Smooth muscle cell (in vitro differentiated cells): ENCODE data around the gene TXNRD1. TPM values are rescaled to one million over a fixed set of nuclear protein-coding genes. Genes with fewer than 3 reads are reported as not detected.
"Not testable (repeated sequence)": the region's sequence is repeated elsewhere in the genome, so short reads cannot be mapped to it uniquely, and the experiment has no call there.

Experiments
- DNase-seq: peaks from one replicate; lab custom pipeline; 2025; ENCODE audit not compliant: unreplicated experiment; lab: John Stamatoyannopoulos, UW
- H2AFZ ChIP-seq: fragments of 200-600 bp; sonication (generic); 2 replicates; pipeline ENCODE4 v1.6.0; 2016; ENCODE audit warnings: antibody characterized with exemption, low read depth, mild to moderate bottlenecking
- H3F3A ChIP-seq: fragments of 200-600 bp; sonication (generic); 2 replicates; pipeline ENCODE4 v1.6.0; 2017; ENCODE audit warnings: antibody characterized with exemption, low read depth
- H3K27ac ChIP-seq: fragments of 200-600 bp; sonication (generic); 2 replicates; pipeline ENCODE4 v1.5.1; 2016; ENCODE audit warnings: low read depth, mild to moderate bottlenecking
- H3K27me3 ChIP-seq: fragments of 200-600 bp; sonication (generic); 2 replicates; pipeline ENCODE4 v1.6.1; 2016; ENCODE audit warnings: low read depth, mild to moderate bottlenecking
- H3K36me3 ChIP-seq: fragments of 200-600 bp; sonication (generic); 2 replicates; pipeline ENCODE4 v1.5.1; 2016; ENCODE audit warnings: low read depth
- H3K4me1 ChIP-seq: fragments of 200-600 bp; sonication (generic); 2 replicates; pipeline ENCODE4 v1.5.1; 2016; ENCODE audit warnings: low read depth
- H3K4me2 ChIP-seq: fragments of 200-600 bp; sonication (generic); 2 replicates; pipeline ENCODE4 v1.6.0; 2016; ENCODE audit warnings: mild to moderate bottlenecking
- H3K4me3 ChIP-seq: fragments of 200-600 bp; sonication (generic); 2 replicates; pipeline ENCODE4 v1.5.1; 2016; ENCODE audit warnings: mild to moderate bottlenecking
- H3K79me2 ChIP-seq: fragments of 200-600 bp; sonication (generic); 2 replicates; pipeline ENCODE4 v1.6.0; 2016; ENCODE audit warnings: low read depth, mild to moderate bottlenecking
- H3K9ac ChIP-seq: fragments of 200-600 bp; sonication (generic); 2 replicates; pipeline ENCODE4 v1.6.0; 2016; ENCODE audit warnings: low read depth
- H3K9me3 ChIP-seq: fragments of 200-600 bp; sonication (generic); replicated peaks from 2 replicates; pipeline ENCODE4 v1.5.1; 2016; ENCODE audit warnings: low read depth
- H4K20me1 ChIP-seq: fragments of 200-600 bp; sonication (generic); 2 replicates; pipeline ENCODE4 v1.6.0; 2016; ENCODE audit warnings: low read depth
- CTCF ChIP-seq: fragments of 200-600 bp; sonication (generic); IDR thresholded peaks from 2 replicates; pipeline ENCODE4 v1.5.1; 2017; ENCODE audit warnings: borderline replicate concordance, mild to moderate bottlenecking, antibody characterized with exemption; ENCODE audit not compliant: insufficient read depth, poor library complexity, severe bottlenecking
- WGBS: methylation state at CpG from one replicate; pipeline ENCODE4 v1.1.7; 2016; ENCODE audit warnings: low lambda C conversion rate; 5-methylcytosine and 5-hydroxymethylcytosine counted together
- polyA plus RNA-seq: library from polyadenylated mRNA; unstranded; fragments of >200 nt; fragmentation: Nextera tagmentation; extraction: Ambion mirVana; gene quantifications from 2 replicates; pipeline ENCODE4 v1.2.1, GENCODE V29; 2016
- total RNA-seq: library from RNA; depleted of rRNA; stranded (reverse); fragments of >200 nt; gene quantifications from 2 replicates; pipeline ENCODE4 v1.2.3, GENCODE V29; 2014

Gene TXNRD1
- total and polyA plus RNA-seq, 2 experiments from 2014 or later, result 31.1 to 61.7 TPM

GRCh38 chr12:104385510-104385909, 169.9 kb downstream of the TXNRD1 start:
- TF ChIP-seq CTCF, result no peak
- H3K4me3 ChIP-seq, result no peak overlapping the region
- H3K36me3 ChIP-seq, result no peaks in the 10 kb centered on the region
- no peaks in the 10 kb centered on the region for H3K79me2 ChIP-seq
- no peak overlapping the region for H2AFZ ChIP-seq
- DNase-seq, result no peak
- H3K4me1 ChIP-seq, result no peaks in the 10 kb centered on the region
- H3F3A ChIP-seq, result no peaks in the 10 kb centered on the region
- H3K9ac ChIP-seq, result no peak overlapping the region
- no peaks in the 10 kb centered on the region for H4K20me1 ChIP-seq
- H3K4me2 ChIP-seq, result no peak overlapping the region
- H3K27ac ChIP-seq, result no peak overlapping the region
- peaks cover 7% of the 10 kb centered on the region for H3K27me3 ChIP-seq
- H3K9me3 ChIP-seq, result no peaks in the 10 kb centered on the region
- 94% methylated on average over 1 of the region's 1 CpG for WGBS

GRCh38 chr12:104386461-104386860, 170.9 kb downstream of the TXNRD1 start:
- no peak overlapping the region for H3K4me3 ChIP-seq
- H3K9ac ChIP-seq, result no peak overlapping the region
- H4K20me1 ChIP-seq, result no peaks in the 10 kb centered on the region
- H3K27ac ChIP-seq, result no peak overlapping the region
- H2AFZ ChIP-seq, result no peak overlapping the region
- no peaks in the 10 kb centered on the region for H3K79me2 ChIP-seq
- no peak for DNase-seq
- no peak for TF ChIP-seq CTCF
- H3K36me3 ChIP-seq, result no peaks in the 10 kb centered on the region
- H3K27me3 ChIP-seq, result peaks cover 3% of the 10 kb centered on the region
- WGBS, result 92% methylated on average over 3 of the region's 3 CpGs
- no peaks in the 10 kb centered on the region for H3K9me3 ChIP-seq
- no peak overlapping the region for H3K4me2 ChIP-seq
- H3F3A ChIP-seq, result no peaks in the 10 kb centered on the region
- H3K4me1 ChIP-seq, result no peaks in the 10 kb centered on the region

DNA sequence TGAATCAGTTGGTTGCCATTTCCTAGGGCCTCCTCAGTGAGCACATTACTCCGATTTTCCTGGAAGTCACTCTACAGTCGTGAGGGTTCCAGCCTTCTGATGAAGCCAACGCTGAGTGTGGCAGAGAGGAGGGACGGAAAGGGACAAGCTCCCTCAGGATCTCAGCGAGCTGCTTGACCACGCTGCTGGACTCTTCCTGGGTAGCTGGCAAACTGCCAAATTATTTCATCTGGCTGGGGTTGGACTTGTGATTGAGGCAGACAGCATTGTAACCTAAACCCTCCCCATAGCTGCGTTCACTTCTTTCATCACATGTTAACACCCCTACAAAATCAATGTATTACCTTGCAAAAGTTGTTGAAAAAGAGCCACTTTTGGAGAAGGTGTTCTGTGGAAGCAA, 171.6 kb downstream of the TXNRD1 start:
- Histone ChIP-seq H3K9ac (no peak overlapping the region), H3K4me1 (no peaks in the 10 kb centered on the region), H2AFZ (no peak overlapping the region), H3K27ac (no peak overlapping the region), H4K20me1 (no peaks in the 10 kb centered on the region), H3K9me3 (no peaks in the 10 kb centered on the region), H3K27me3 (no peaks in the 10 kb centered on the region), H3K36me3 (no peaks in the 10 kb centered on the region), H3K4me3 (no peak overlapping the region), H3K79me2 (no peaks in the 10 kb centered on the region), H3K4me2 (no peak overlapping the region), H3F3A (no peaks in the 10 kb centered on the region)
- no peak for DNase-seq
- TF ChIP-seq CTCF, result no peak
- 87% methylated on average over 7 of the region's 7 CpGs for WGBS

GRCh38 chr12:104394086-104394485, 178.5 kb downstream of the TXNRD1 start:
- not testable (repeated sequence) for H3K36me3 ChIP-seq, H3K27ac ChIP-seq, DNase-seq, H3K9ac ChIP-seq, H2AFZ ChIP-seq, H3K27me3 ChIP-seq, H3K79me2 ChIP-seq, H3K4me1 ChIP-seq, H3K4me2 ChIP-seq, H3K4me3 ChIP-seq, H3F3A ChIP-seq, H4K20me1 ChIP-seq, H3K9me3 ChIP-seq
- WGBS, result 89% methylated on average over 11 of the region's 11 CpGs

Other genes starting within 250 kb of the TXNRD1 start
- 61.1 and 61.3 TPM in 2 replicates for gene TDG, start 249.9 kb upstream of the TXNRD1 start, total RNA-seq
- gene TDG, start 249.9 kb upstream of the TXNRD1 start, polyA plus RNA-seq, result 34.5 and 46.1 TPM in 2 replicates
- 43.0 and 52.7 TPM in 2 replicates for gene GLT8D2, start 165.6 kb upstream of the TXNRD1 start, total RNA-seq
- gene GLT8D2, start 165.6 kb upstream of the TXNRD1 start, polyA plus RNA-seq, result 41.2 and 47.7 TPM in 2 replicates
- 17.8 and 30.1 TPM in 2 replicates for gene HCFC2, start 151.2 kb upstream of the TXNRD1 start, total RNA-seq
- gene HCFC2, start 151.2 kb upstream of the TXNRD1 start, polyA plus RNA-seq, result 9.1 and 11.4 TPM in 2 replicates
- 16.6 and 22.6 TPM in 2 replicates for gene NFYB, start 77.6 kb upstream of the TXNRD1 start, total RNA-seq
- gene NFYB, start 77.6 kb upstream of the TXNRD1 start, polyA plus RNA-seq, result 19.7 and 20.2 TPM in 2 replicates
- gene EID3, start 88.0 kb downstream of the TXNRD1 start, total RNA-seq, result 2.5 and 4.0 TPM in 2 replicates
- gene EID3, start 88.0 kb downstream of the TXNRD1 start, polyA plus RNA-seq, result 1.1 and 1.5 TPM in 2 replicates
- 7.7 and 10.2 TPM in 2 replicates for gene CHST11, start 241.2 kb downstream of the TXNRD1 start, total RNA-seq
- 6.9 and 15.9 TPM in 2 replicates for gene CHST11, start 241.2 kb downstream of the TXNRD1 start, polyA plus RNA-seq